ENCODE data around the gene FFAR2.
"Not testable (repeated sequence)": the region's sequence is repeated elsewhere in the genome, so short reads cannot be mapped to it uniquely, and the experiment has no call there.

FFAR2 gene

GRCh38 chr19:35458192-35458591, 10.1 kb downstream of the FFAR2 start:
- no peak for DNase-seq

DNA sequence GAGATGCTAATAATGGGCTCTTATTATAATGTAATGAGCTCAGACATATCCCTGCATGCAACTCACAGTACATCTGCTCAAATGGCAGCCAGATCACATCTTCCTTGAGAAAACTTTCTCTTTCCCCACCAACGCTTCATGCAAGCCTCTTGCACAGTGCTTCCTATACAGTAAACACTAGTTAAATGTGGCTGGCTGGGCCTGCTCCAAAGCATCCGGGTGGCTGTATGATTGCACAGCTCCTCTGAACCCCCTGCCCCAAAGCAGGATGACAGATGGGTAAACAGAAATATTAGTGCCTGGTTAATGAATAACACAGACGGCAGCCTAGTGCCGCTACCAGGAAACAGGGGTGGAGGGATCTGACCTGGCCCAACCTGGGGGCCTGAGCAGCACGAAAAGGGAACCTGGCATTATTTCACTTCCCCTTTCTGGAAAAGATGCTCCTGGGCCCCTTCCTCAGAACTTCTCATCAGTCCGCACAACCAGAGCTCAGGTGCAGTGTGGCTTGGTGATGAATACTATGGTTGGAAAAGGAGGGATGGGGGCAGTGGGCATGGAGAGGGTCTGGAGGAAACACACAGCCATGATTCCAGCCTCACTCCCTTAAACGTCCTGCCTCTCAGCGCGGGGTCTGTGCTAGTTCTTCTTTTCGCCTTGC, 10.8 kb downstream of the FFAR2 start:
- peak; percentile 91 for DNase-seq

GRCh38 chr19:35459414-35460082, 11.5 kb downstream of the FFAR2 start:
- DNase-seq, result no peak

GRCh38 chr19:35460608-35461007, 12.6 kb downstream of the FFAR2 start:
- no peak for DNase-seq

DNA sequence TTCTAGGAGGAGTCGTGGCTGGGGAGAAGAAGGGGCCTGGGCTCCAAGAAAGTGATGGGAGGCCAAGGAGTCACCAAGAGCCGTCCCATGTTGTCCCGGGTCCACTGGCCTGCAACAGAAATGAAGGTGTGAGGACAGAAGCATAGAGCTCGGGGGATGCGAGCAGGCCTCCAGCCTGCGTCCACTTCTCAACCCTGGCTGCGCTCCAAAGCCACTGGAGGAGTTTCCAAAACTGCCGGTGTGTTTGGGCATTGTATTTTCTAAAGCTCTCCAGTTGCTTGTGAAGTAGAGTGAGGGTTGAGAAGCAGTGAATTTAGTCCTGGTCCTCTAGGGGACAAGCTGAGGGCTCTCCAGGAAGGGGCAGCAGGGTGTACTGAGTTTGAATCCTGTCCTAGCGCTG, 13.0 kb downstream of the FFAR2 start:
- no peak for DNase-seq

- DNase-seq, result not testable (repeated sequence)
Observed at GRCh38 chr19:35461788-35462187, 13.7 kb downstream of the FFAR2 start.

DNA sequence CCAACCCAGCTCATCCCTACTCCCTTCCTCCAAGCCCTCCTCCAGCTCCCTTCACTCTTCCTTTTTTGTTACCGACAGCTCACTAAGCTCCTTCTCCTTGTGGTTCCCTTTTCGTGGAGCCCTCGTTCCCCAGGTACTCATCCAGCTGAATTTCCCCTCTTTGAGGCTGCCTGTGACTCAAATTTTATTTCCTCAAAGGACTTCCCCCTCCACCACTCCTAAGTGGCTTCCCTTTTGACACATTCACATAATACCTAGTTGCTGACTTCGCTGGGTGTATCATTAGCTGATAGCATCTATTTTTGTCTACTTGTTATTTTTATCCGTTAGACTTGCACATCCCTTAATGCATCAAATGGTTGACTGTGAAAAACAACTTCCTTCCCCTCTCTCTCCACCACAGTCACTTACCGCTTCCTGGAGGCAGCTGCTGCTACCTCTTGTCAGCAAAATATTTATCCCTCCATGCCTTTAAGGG, 14.5 kb downstream of the FFAR2 start:
- DNase-seq, result no peak

DNA sequence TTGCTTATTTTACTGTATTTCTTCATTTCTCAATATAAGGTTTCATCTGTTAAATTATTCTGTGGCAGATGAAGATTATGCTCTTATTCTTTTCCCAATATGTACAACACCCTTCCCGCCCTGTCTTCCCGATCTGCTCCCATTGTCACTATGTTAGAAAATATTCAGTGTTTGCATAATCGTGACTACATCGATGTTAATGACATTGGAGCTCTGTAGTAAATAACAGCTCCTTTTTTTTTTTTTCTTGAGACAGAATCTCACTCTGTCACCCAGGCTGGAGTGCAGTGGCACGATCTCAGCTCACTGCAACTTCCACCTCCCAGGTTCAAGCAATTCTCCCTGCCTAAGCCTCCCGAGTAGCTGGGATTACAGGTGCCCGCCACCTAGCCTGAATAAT, 14.9 kb downstream of the FFAR2 start:
- DNase-seq, result not testable (repeated sequence)

DNA sequence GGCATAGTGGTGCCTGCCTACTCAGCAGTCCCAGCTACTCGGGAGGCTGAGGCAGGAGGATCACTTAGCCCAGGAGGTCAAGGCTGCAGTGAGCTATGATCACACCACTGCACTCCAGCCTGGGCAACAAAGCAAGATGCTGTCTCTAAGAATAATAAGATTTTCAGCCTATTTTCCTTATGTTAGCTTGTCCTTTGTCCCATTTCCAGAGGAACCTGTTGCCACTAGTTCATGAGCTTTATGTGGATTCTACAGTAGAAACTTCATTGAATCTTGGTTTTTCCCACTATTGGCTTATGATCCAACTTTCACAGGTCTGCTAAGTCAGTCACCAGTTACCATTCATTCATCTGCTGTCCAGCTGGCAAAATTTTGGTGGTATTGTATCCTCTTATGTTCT, 18.2 kb downstream of the FFAR2 start:
- no peak for DNase-seq

DNA sequence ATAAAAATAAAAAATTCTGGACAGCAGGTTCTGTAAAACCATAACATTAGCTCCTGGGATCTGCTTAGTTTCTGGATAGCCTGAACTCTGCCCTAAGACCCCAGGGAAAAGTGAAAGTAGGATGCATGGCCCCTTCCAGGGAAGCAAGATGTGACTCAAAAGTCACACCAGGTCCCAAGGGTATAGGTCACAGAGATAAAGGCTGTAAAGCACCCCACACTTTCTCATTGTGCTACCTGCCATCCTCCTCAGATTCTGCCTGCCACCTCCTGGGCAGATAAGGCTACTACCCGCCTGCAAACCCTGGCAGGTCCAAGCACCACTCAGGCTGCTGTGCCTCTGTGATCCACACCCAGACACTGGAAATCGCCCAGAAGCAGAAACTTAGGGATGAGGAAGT, 20.6 kb downstream of the FFAR2 start:
- DNase-seq, result peak; percentile 70

GRCh38 chr19:35470128-35470527, 22.1 kb downstream of the FFAR2 start:
- no peak for DNase-seq

DNA sequence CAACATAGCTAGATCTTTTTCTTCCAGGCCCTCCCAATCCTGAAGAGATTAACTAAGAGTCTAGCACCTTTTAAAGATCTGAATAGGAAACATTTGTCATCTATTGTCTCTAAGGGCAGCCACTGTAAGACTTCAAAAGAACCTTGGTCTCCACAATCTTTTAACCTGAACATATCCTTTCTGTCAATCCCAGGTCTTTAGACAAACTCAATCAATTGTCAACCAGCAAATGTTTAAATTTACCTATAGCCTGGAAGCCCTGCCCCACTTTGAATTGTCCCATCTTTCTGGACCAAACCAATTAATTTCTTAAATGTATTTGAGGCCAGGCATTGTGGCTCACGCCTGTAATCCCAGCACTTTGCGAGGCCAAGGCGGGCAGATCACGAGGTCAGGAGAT, 23.0 kb downstream of the FFAR2 start:
- not testable (repeated sequence) for DNase-seq

DNA sequence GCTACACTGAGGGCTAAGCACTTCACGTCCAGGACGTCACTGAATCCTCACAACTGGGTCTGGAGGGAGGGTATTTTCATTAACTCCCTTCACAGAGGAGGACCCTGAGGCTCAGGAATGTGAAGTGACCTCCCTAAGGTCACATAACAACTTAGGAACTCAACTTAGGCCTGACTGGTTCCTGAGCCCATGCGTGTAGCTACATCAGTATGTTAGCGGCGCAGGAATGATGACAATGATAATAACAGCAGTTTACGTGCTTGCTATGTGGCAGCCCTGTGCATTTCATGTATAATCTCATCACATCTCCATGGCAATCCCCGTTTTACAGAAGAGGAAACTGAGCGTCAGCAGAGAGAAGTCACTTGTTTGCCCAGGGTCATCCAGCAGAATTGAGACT, 23.9 kb downstream of the FFAR2 start:
- no peak for DNase-seq

DNA sequence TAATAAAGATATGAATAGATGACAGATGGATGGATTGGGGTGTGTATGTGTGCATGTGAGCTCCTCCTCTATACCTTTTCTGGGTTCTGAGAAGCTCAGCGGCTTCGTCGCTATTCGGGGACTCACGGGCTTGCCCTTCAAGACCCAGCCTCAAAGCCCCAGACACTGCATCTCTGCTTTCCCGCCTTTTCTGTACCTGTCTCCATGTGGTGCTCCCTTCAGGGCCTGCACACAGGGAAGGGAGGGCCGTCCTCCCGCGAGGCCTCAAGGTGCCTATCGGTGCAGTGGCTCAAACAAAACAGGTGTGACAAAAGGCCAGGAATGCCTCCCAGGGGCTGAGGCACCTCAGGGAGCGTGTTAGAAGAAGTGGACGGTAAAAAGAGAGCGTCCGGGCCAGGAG, 26.0 kb downstream of the FFAR2 start:
- DNase-seq, result no peak

DNA sequence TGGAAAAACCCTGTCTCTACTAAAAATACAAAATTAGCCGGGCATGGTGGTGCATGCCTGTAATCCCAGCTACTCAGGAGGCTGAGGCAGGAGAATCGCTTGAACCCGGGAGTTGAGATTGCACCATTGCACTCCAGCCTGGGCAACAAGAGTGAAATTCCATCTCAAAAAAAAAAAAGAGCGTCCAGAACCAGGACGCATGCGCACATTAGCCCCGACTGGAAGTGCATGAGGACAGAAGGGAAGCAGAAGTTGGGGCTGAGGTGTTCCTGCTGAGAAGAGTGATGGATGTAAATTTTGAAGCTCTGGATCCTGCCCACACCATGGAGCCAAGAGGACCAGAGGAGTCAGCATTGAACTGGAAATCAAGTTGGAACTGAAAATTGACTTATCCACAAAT, 26.5 kb downstream of the FFAR2 start:
- not testable (repeated sequence) for DNase-seq

DNA sequence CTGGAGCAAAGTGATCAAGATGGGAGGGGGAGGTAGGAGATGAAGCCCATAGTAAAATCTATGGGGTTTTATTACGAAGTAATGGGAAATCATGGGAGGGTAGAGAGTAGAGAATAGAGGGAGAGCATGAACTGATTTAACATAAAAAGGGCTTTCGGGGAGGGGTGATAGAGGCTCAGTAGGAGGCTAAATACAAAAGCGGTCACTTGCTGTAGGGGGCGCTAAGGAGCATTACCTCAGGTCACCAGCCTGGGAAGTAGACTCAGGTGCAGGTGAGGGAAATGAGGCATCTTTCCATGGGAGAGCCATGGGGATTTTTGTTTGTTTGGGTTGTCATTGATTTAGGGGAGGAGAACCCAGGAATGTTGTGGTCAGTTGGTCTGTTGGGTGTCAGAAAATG, 28.1 kb downstream of the FFAR2 start:
- no peak for DNase-seq

DNA sequence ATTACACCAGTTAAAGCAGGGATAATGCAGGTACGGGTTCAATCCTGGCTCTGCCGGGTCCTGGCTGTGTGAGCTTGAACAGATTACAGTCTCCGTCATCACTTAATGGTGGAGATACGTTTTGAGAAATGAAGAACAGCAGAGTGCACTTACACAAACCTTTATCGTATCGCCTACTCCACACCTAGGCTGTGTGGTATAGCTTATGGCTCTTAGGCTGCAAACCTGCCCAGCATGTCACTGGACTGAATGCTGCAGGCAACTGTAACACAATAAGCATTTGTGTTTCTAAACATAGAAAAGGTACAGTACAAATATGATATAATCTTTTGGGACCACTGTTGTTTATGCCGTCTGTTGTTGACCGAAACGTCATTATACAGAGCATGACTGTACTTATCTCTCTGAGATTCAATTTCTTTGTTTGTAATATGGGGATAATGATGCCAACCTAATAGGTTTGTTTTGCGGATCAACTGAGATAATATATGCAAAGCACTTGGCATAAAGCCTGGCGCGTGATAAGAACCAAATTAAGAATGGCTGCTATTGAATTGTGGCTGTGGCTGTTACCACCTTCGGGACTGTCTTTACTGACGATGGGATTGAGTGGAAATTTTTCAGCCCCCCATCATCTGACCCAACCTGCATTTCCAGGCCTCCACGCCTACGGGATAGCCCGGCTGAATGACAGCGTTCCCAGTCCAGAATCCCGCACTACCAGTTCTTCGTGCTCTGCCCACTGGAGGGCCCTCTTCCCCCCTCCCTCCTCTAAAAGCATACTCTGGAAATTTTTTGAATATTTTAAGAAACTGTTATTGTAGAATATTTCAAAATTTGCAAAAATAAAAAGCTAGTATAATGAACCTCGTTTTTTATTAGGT, 31.0 kb downstream of the FFAR2 start:
- no peak for DNase-seq

DNA sequence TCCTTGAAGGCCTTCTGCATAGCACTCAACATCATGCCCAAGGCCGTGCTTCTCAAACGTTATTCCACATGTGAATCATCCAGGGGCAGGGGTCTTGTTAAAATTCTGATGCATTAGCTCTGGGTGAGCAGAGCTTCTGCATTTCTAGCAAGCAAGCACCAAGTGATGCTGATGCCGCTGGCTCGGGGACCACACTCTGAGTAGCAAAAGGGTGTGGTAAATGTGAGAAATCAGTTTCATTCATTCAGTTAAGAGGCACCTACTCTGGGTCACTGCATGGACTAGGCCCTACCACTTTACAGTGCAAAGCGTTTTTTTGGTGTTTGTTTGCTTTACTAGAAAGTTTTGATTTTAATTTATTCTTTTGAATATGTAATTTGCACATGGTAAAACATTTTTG, 35.0 kb downstream of the FFAR2 start:
- DNase-seq, result no peak

GRCh38 chr19:35484252-35485036, 36.4 kb downstream of the FFAR2 start:
- DNase-seq, result no peak

- DNase-seq, result no peak
Observed at GRCh38 chr19:35486268-35486708, 38.2 kb downstream of the FFAR2 start.

GRCh38 chr19:35487656-35488182, 39.7 kb downstream of the FFAR2 start:
- no peak for DNase-seq

GRCh38 chr19:35488677-35489076, 40.6 kb downstream of the FFAR2 start:
- DNase-seq, result no peak

GRCh38 chr19:35490364-35490763, 42.3 kb downstream of the FFAR2 start, which contains the start of gene KRTDAP:
TSS of gene KRTDAP (minus strand) at chr19:35490464. CDS start at chr19:35490442, 22 bp downstream.
- no peak for DNase-seq

Data from NCI-H1694 treated with DMSO at 0.1 percent for 48 hours (cell line).